Renal cortex interstitium (tissue), 11 donors: ENCODE measurements around the gene GRIN2C. TPM values are rescaled to one million over a fixed set of nuclear protein-coding genes. Genes with fewer than 3 reads are reported as not detected.

Experiments
- DNase-seq, 11 donors: peaks; one replicate each; pipeline ENCODE4 v3.0.0-alpha.2; 2013; ENCODE audit warnings: low read depth in 9 of 11, low spot score in 4 of 11; ENCODE audit errors: extremely low read depth in 1 of 11
- polyA plus RNA-seq, 3 donors: library from polyadenylated mRNA; unstranded; fragments of 120-200 nt; gene quantifications; one replicate each; pipeline ENCODE4 v1.2.1, GENCODE V29; 2013; ENCODE audit not compliant: insufficient read length in 3 of 3

Gene GRIN2C
- polyA plus RNA-seq, 3 donors, result 0.16 to 0.36 (median 0.32) TPM

- no peak for DNase-seq
Measured at GRCh38 chr17:74866198-74866835, 6.6 kb upstream of the GRIN2C start.

- DNase-seq, result no peak
Measured at GRCh38 chr17:74865504-74866197, 6.0 kb upstream of the GRIN2C start.

GRCh38 chr17:74864866-74865395 lies 5.2 kb upstream of the GRIN2C start:
- DNase-seq, result peak in 7 of 11 donors; percentile 44 to 71 (median 63)

- DNase-seq, result no peak
Measured at GRCh38 chr17:74864297-74864865, 4.7 kb upstream of the GRIN2C start.

- no peak for DNase-seq
Measured at GRCh38 chr17:74863420-74864296, 4.0 kb upstream of the GRIN2C start.

- no peak for DNase-seq
Measured at GRCh38 chr17:74862919-74863318, 3.2 kb upstream of the GRIN2C start.

GRCh38 chr17:74862108-74862901 lies 2.6 kb upstream of the GRIN2C start:
- peak in 6 of 11 donors; percentile 55 to 63 (median 58) for DNase-seq

GRCh38 chr17:74861662-74862107 lies 2.0 kb upstream of the GRIN2C start:
- DNase-seq, result no peak

- DNase-seq, result no peak
Measured at GRCh38 chr17:74860872-74861661, 1.4 kb upstream of the GRIN2C start.

- no peak for DNase-seq
Measured at GRCh38 chr17:74860229-74860871, 665 bp upstream of the GRIN2C start.

GRCh38 chr17:74858672-74859458 lies 820 bp downstream of the GRIN2C start:
- DNase-seq, result no peak

GRCh38 chr17:74857191-74857590 lies 2.5 kb downstream of the GRIN2C start:
- no peak for DNase-seq

- no peak for DNase-seq
Measured at GRCh38 chr17:74856112-74856511, 3.6 kb downstream of the GRIN2C start.

GRCh38 chr17:74855323-74855722 lies 4.4 kb downstream of the GRIN2C start:
- DNase-seq, result no peak

- no peak for DNase-seq
Measured at GRCh38 chr17:74854792-74855191, 4.9 kb downstream of the GRIN2C start.

GRCh38 chr17:74853669-74854068 lies 6.0 kb downstream of the GRIN2C start:
- no peak for DNase-seq

GRCh38 chr17:74853048-74853397 lies 6.7 kb downstream of the GRIN2C start:
- no peak for DNase-seq
